Mucosa of descending colon (tissue), 3 donors: ENCODE measurements around the gene NME4. TPM values are rescaled to one million over a fixed set of nuclear protein-coding genes. Genes with fewer than 3 reads are reported as not detected.
"Not testable (repeated sequence)": the region's sequence is repeated elsewhere in the genome, so short reads cannot be mapped to it uniquely, and the experiment has no call there.

Experiments used
- ATAC-seq: fragments of 200-7000 bp; cut with Tn5 transposase; one replicate; pipeline ENCODE4 v1.9.1; 2020; ENCODE audit warnings: mild to moderate bottlenecking, moderate library complexity
- DNase-seq, 3 donors: peaks; one replicate each; pipeline ENCODE4 v3.0.0-alpha.2; 2020
- H3K36me3 ChIP-seq: fragments of 200-600 bp; one replicate; pipeline ENCODE4 v1.8.0; 2021; ENCODE audit warnings: low read depth, mild to moderate bottlenecking
- H3K4me1 ChIP-seq: fragments of 200-600 bp; one replicate; pipeline ENCODE4 v1.8.0; 2021; ENCODE audit warnings: low read depth, mild to moderate bottlenecking
- H3K4me3 ChIP-seq: fragments of 200-600 bp; one replicate; pipeline ENCODE4 v1.8.0; 2021; ENCODE audit warnings: mild to moderate bottlenecking
- H3K9me3 ChIP-seq: fragments of 200-600 bp; one replicate; pipeline ENCODE4 v1.8.0; 2021; ENCODE audit warnings: mild to moderate bottlenecking
- intact Hi-C, 2 donors: fragments of 100-400 bp; cut with DNase I in 1 of 2; cut with micrococcal nuclease in 1 of 2; formaldehyde crosslinking; loops; one replicate each; pipeline versions ENCODE4 v1.11.0 to v1.11.1; 2022; cut with DNase I, micrococcal nuclease
- total RNA-seq, 3 donors: library from RNA; stranded (reverse); fragmentation: NEBNext Ultra II Directional in 2 of 3; extraction: Animal tissue kit (Norgen Biotek cat#: 25700) in 2 of 3; gene quantifications; one replicate each; pipeline versions ENCODE4 v1.2.1 to v1.2.4, GENCODE V29; 2021 to 2023
- TF ChIP-seq, protein P1 (sequence below): fragments of 200-600 bp; IDR thresholded peaks from one replicate; pipeline ENCODE4 v1.8.0; 2022; ENCODE audit warnings: antibody characterized with exemption, mild to moderate bottlenecking
- donor health status: DM: no; HTN: no; CAD: no; lungs with moderate emphysema.
- donor health status: DM: no; HTN: no; CAD: no.
- donor health status: DM: no; HTN: yes; CAD: no.

Gene NME4
- total RNA-seq, 3 donors from 2014 or later: 24.5 to 125 (median 43.6) TPM

DNA sequence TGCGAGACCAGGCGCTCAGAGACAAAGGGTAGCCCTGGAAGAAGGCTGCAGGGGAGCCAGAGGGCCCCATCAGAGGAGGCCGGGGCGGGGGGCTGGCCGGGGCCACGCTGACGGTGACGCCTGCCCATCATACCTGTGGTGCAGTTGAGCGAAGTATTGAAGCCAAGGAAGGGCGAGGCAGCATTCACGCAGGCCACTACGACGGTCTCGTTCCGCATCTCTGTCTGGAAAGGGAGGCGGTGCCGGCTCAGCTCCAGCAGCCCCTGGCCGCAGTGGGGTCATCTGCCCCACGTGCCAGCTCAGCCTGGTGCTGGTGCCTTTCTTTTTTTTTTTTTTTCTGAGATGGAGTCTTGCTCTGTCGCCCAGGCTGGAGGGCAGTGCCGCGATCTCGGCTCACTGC lies 21.8 kb upstream of the NME4 start:
- TF ChIP-seq, protein P1, sequence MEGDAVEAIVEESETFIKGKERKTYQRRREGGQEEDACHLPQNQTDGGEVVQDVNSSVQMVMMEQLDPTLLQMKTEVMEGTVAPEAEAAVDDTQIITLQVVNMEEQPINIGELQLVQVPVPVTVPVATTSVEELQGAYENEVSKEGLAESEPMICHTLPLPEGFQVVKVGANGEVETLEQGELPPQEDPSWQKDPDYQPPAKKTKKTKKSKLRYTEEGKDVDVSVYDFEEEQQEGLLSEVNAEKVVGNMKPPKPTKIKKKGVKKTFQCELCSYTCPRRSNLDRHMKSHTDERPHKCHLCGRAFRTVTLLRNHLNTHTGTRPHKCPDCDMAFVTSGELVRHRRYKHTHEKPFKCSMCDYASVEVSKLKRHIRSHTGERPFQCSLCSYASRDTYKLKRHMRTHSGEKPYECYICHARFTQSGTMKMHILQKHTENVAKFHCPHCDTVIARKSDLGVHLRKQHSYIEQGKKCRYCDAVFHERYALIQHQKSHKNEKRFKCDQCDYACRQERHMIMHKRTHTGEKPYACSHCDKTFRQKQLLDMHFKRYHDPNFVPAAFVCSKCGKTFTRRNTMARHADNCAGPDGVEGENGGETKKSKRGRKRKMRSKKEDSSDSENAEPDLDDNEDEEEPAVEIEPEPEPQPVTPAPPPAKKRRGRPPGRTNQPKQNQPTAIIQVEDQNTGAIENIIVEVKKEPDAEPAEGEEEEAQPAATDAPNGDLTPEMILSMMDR: no peak
- ATAC-seq (no peak), DNase-seq (no peak)
- Histone ChIP-seq H3K4me1 (peaks cover 16% of the 10 kb centered on the region), H3K9me3 (no peaks in the 10 kb centered on the region), H3K36me3 (peaks cover 9% of the 10 kb centered on the region), H3K4me3 (no peak overlapping the region)
- intact Hi-C loops: no loop called here

DNA sequence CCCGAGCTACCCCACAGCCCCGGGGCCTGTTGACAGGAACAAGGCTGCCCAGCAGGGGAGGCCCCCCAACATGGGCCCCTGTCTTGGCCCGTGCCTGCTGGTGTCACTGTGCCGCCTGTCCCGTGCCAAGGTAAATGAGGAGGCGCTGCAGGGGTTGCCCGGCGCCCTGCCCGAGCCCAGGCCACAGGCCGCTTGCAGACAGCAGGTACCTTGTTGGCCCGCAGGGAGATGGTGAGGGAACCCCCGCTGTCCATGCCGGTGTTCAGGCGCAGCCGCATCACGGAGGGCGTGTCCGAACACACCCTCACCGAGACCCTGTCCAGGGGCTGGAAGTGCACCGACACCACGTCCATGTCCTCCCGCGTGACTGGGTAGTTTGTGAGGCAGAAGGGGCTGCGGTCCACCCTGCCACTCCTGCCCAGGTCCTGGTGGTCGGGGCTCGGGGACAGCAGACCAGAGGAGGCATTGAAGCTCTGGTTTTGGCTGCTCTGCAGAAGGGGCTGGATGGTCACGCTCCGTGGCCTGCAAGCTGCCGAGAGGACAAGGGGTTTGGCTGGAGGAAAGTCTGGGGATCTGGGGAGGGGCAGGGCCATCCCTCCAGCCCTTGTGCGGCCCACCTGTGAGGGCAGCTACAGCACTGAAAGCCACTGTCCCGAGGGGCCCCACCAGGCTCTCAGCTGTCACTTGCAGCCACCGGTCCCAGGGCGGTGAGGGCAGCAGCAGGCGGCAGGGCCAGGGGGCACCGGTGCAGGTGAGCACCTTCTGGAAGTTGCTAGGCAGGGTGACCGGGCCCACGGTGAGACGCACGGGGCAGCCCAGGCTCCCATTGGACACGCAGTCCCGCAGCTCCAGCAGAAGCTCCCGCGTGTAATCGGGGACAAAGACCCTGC lies 20.8 kb upstream of the NME4 start:
- no peak overlapping the region for H3K4me3 ChIP-seq
- peaks cover 18% of the 10 kb centered on the region for H3K4me1 ChIP-seq
- intact Hi-C loops: no loop called here
- DNase-seq (peak in 1 of 3 donors; percentile 24), ATAC-seq (no peak)
- H3K9me3 ChIP-seq: no peaks in the 10 kb centered on the region
- H3K36me3 ChIP-seq: peaks cover 9% of the 10 kb centered on the region
- TF ChIP-seq, protein P1: no peak

DNA sequence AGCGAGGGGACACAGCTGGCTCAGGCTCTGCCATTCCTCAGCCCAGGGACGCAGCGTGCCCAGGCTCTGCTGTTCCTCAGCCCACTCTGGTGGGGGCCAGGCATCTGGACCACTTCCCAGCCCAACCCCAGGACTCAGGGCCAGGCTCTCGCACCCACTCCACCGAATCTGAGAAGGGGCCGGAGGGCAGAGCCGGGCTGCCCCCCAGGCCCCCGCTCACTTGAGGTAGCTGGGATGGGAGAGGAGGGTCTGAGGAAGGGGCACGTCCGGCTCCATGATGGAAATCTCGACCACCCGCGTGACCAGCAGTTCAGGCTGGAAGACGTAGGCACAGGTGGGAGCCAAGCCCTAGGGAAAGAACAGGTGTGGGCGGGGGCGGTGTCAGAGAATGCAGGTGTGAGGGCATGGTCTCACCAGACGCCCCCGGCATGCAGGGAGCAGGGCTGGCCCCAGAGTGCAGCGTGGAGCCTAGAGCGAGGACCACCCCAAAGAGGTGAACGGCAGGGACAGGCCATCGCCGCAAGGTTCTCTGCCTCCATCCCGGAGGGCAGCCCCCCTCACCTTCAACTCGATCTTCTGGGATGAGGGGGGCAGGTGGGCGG lies 20.1 kb upstream of the NME4 start:
- Histone ChIP-seq H3K4me1 (peaks cover 18% of the 10 kb centered on the region), H3K9me3 (no peaks in the 10 kb centered on the region), H3K4me3 (no peak overlapping the region), H3K36me3 (peaks cover 9% of the 10 kb centered on the region)
- ATAC-seq: no peak
- TF ChIP-seq, protein P1: no peak
- intact Hi-C loops: no loop called here
- peak in 1 of 3 donors; percentile 35 for DNase-seq

DNA sequence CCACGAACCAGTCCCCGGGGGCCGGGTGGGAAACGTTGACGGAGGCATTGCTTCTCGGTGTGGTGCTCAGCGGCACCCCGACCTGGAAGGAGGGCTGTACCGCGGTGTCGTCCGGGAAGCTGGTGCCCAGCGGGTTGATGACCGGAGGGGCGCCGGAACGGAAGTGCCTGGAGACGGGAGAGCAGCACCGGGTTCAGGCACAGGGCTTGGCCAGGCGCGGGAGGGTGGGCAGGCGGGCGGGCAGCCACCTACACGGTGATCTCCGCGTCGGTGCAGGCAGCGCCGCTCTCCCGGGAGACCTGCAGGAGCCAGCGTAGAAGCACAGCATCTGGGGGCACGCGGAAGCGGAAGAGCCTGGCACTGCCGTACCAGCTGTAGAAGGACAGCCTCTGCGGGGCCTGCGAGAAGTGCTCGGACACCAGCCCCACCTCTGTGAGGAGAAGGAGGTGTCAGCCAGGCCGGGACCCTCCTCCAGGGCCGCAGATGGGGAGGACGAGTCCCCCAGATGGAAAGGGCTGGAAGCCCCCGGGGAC lies 19.5 kb upstream of the NME4 start:
- H3K4me3 ChIP-seq: no peak overlapping the region
- DNase-seq (peak in 2 of 3 donors; percentile 34 to 58), ATAC-seq (no peak)
- H3K9me3 ChIP-seq: no peaks in the 10 kb centered on the region
- TF ChIP-seq, protein P1: no peak
- peaks cover 9% of the 10 kb centered on the region for H3K36me3 ChIP-seq
- intact Hi-C loops: no loop called here
- peaks cover 18% of the 10 kb centered on the region for H3K4me1 ChIP-seq

DNA sequence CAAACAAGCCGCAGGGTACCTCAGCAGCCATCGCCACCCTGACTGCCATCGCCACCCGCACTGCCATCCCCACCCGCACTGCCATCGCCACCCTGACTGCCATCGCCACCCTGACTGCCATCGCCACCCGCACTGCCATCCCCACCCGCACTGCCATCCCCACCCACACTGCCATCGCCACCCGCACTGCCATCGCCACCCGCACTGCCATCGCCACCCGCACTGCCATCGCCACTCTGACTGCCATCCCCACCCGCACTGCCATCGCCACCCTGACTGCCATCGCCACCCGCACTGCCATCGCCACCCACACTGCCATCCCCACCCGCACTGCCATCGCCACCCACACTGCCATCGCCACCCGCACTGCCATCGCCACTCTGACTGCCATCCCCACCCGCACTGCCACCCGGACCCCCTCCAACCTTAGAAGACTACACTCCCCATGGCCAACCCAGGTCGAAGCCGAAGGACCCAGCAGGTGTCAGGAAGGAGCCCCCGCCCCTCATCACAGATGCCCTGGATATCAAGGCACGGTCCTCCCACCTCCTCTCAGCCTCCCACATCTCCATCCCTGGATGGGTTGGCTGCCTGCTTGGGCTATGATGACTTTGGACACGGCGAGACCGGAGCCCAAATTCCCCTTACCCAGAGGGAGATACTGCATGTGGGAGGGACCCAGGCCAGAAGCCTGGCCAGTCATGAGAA lies 18.7 kb upstream of the NME4 start:
- DNase-seq: peak in 1 of 3 donors; percentile 43
- H3K36me3 ChIP-seq, H3K9me3 ChIP-seq, ATAC-seq, intact Hi-C loops, H3K4me3 ChIP-seq: not testable (repeated sequence)
- peaks cover 18% of the 10 kb centered on the region for H3K4me1 ChIP-seq
